Measurements from ENCODE around the gene RAB26.

Gene RAB26

DNA sequence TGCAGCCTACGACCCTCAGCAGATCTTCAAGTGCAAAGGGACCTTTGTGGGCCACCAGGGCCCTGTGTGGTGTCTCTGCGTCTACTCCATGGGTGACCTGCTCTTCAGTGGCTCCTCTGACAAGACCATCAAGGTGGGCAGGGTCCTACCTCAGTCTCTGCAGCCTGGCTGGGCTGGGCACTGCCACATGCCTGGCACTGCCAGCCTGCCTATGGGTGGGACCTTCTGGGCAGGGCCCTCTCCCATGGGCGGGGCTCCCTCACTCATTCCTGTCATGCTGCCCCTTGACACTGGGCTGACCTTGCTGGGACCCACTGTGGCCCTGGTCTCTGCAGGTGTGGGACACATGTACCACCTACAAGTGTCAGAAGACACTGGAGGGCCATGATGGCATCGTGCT, 25.5 kb downstream of the RAB26 start:
- POLR2A ChIA-PET = interaction anchor here (1.6 to 2.7 kb wide), 2 partner anchors 19 to 41 kb away, joined by 5 to 18 read pairs; partner anchors contain the start of genes PGP and TRAF7
- no peak overlapping the region for H3K4me3 ChIP-seq (ENCODE audit: low read depth, low read length)
- TF ChIP-seq ZNF324 (tag by site-specific recombination; IDR thresholded peaks at IDR 0.05) = no peak
- TF ChIP-seq ZNF214 (tag by site-specific recombination; IDR thresholded peaks at IDR 0.05; ENCODE audit: borderline replicate concordance) = no peak
- TF ChIP-seq, protein P1, sequence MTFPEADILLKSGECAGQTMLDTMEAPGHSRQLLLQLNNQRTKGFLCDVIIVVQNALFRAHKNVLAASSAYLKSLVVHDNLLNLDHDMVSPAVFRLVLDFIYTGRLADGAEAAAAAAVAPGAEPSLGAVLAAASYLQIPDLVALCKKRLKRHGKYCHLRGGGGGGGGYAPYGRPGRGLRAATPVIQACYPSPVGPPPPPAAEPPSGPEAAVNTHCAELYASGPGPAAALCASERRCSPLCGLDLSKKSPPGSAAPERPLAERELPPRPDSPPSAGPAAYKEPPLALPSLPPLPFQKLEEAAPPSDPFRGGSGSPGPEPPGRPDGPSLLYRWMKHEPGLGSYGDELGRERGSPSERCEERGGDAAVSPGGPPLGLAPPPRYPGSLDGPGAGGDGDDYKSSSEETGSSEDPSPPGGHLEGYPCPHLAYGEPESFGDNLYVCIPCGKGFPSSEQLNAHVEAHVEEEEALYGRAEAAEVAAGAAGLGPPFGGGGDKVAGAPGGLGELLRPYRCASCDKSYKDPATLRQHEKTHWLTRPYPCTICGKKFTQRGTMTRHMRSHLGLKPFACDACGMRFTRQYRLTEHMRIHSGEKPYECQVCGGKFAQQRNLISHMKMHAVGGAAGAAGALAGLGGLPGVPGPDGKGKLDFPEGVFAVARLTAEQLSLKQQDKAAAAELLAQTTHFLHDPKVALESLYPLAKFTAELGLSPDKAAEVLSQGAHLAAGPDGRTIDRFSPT (tag by site-specific recombination; IDR thresholded peaks at IDR 0.05) = peak; percentile 93
- no peak overlapping the region for H3K27ac ChIP-seq (ENCODE audit: extremely low read depth, low read depth, low read length)
- H3K36me3 ChIP-seq (ENCODE audit: control insufficient read depth in 2 of 2, insufficient read depth in 1 of 2, low read length in 2 of 2) = peaks cover 0 to 60% of the 10 kb centered on the region in 2 experiments; a peak in 1 of 3 replicates
- H3K9me3 ChIP-seq (ENCODE audit: control insufficient read depth, insufficient read depth, low read depth, low read length) = no peaks in the 10 kb centered on the region
- CTCF ChIA-PET = no interaction called here
- H3K4me1 ChIP-seq (ENCODE audit: control insufficient read depth, insufficient read depth, low read length) = no peaks in the 10 kb centered on the region

GRCh38 chr16:2174396-2175131, 26.1 kb downstream of the RAB26 start:
- TF ChIP-seq ZNF521 (tag by site-specific recombination; IDR thresholded peaks at IDR 0.05) (no peak), FEZF1 (tag by site-specific recombination; IDR thresholded peaks at IDR 0.05) (peak; percentile 73)
- Histone ChIP-seq H3K4me1 (ENCODE audit: control insufficient read depth, insufficient read depth, low read length) (no peaks in the 10 kb centered on the region), H3K9me3 (ENCODE audit: control insufficient read depth, insufficient read depth, low read depth, low read length) (no peaks in the 10 kb centered on the region), H3K27ac (ENCODE audit: extremely low read depth, low read depth, low read length) (no peak overlapping the region), H3K4me3 (ENCODE audit: low read depth, low read length) (no peak overlapping the region), H3K36me3 (ENCODE audit: control insufficient read depth in 2 of 2, insufficient read depth in 1 of 2, low read length in 2 of 2) (peaks cover 0 to 60% of the 10 kb centered on the region in 2 experiments; a peak in 1 of 3 replicates)
- ChIA-PET POLR2A (interaction anchor here (1.6 to 2.7 kb wide), 2 partner anchors 19 to 40 kb away, joined by 5 to 18 read pairs; partner anchors contain the start of genes PGP and TRAF7), CTCF (no interaction called here)

- Histone ChIP-seq H3K36me3 (ENCODE audit: control insufficient read depth in 2 of 2, insufficient read depth in 1 of 2, low read length in 2 of 2) (peaks cover 0 to 60% of the 10 kb centered on the region in 2 experiments; a peak in 1 of 3 replicates), H3K27ac (ENCODE audit: extremely low read depth, low read depth, low read length) (no peak overlapping the region), H3K4me1 (ENCODE audit: control insufficient read depth, insufficient read depth, low read length) (no peaks in the 10 kb centered on the region), H3K9me3 (ENCODE audit: control insufficient read depth, insufficient read depth, low read depth, low read length) (no peaks in the 10 kb centered on the region), H3K4me3 (ENCODE audit: low read depth, low read length) (no peak overlapping the region)
- ChIA-PET POLR2A (interaction anchor here (2.7 kb wide), 1 partner anchor 20 kb away, joined by 18 read pairs; the partner anchor contains the start of gene TRAF7), CTCF (no interaction called here)
- TF ChIP-seq ZNF394 (tag by site-specific recombination; IDR thresholded peaks at IDR 0.05; ENCODE audit: borderline replicate concordance) (no peak), PBX3 (CRISPR knock-in tag; IDR thresholded peaks at IDR 0.05) (0 out of 2 replicates have a peak, but pooled peaks have one; percentile 2), OVOL3 (tag by site-specific recombination; IDR thresholded peaks at IDR 0.05) (no peak), ZNF169 (tag by site-specific recombination; IDR thresholded peaks at IDR 0.05) (no peak), ZNF623 (tag by site-specific recombination; IDR thresholded peaks at IDR 0.05) (peak; percentile 56; the same call in 1 of the 2 replicates)
Measured at GRCh38 chr16:2175454-2175853, 27.0 kb downstream of the RAB26 start.

DNA sequence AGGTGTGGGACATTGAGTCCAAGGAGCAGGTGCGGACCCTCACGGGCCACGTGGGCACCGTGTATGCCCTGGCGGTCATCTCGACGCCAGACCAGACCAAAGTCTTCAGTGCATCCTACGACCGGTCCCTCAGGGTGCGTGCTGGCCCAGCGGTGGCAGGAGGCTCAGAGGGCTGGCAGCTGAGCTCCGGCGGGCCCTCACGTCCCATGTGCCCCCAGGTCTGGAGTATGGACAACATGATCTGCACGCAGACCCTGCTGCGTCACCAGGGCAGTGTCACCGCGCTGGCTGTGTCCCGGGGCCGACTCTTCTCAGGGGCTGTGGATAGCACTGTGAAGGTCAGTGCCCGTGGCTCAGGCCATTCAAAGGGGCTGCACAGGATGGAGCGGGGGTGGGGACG, 27.6 kb downstream of the RAB26 start:
- Histone ChIP-seq H3K9me3 (ENCODE audit: control insufficient read depth, insufficient read depth, low read depth, low read length) (no peaks in the 10 kb centered on the region), H3K36me3 (ENCODE audit: control insufficient read depth in 2 of 2, insufficient read depth in 1 of 2, low read length in 2 of 2) (peaks cover 0 to 60% of the 10 kb centered on the region in 2 experiments; a peak in 1 of 3 replicates), H3K27ac (ENCODE audit: extremely low read depth, low read depth, low read length) (no peak overlapping the region), H3K4me3 (ENCODE audit: low read depth, low read length) (no peak overlapping the region), H3K4me1 (ENCODE audit: control insufficient read depth, insufficient read depth, low read length) (no peaks in the 10 kb centered on the region)
- TF ChIP-seq, protein P2, sequence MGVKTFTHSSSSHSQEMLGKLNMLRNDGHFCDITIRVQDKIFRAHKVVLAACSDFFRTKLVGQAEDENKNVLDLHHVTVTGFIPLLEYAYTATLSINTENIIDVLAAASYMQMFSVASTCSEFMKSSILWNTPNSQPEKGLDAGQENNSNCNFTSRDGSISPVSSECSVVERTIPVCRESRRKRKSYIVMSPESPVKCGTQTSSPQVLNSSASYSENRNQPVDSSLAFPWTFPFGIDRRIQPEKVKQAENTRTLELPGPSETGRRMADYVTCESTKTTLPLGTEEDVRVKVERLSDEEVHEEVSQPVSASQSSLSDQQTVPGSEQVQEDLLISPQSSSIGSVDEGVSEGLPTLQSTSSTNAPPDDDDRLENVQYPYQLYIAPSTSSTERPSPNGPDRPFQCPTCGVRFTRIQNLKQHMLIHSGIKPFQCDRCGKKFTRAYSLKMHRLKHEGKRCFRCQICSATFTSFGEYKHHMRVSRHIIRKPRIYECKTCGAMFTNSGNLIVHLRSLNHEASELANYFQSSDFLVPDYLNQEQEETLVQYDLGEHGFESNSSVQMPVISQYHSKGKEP (tag by site-specific recombination; IDR thresholded peaks at IDR 0.05) = no peak
- TF ChIP-seq ZNF37A (tag by site-specific recombination; IDR thresholded peaks at IDR 0.05) (no peak), ZNF600 (tag by site-specific recombination; IDR thresholded peaks at IDR 0.05) (peak; percentile 58), PBX3 (CRISPR knock-in tag; IDR thresholded peaks at IDR 0.05) (0 out of 2 replicates have a peak, but pooled peaks have one; percentile 10)
- ChIA-PET POLR2A (interaction anchor here (2.7 kb wide), 1 partner anchor 21 kb away, joined by 18 read pairs; the partner anchor contains the start of gene TRAF7), CTCF (no interaction called here)

All from HEK293 (cell line).